Uterus (tissue), 2 donors: Measurements from ENCODE around the gene PHACTR2.

Experiments used
- CTCF ChIP-seq, 4 experiments: fragments of 200-600 bp in 2 of 4; fragments of 450-650 bp in 2 of 4; sonication (generic) in 2 of 4; IDR thresholded peaks; one replicate each; pipeline ENCODE4 v1.5.1; 2016 to 2019; ENCODE audit warnings: antibody characterized with exemption in 4 of 4, mild to moderate bottlenecking in 2 of 4, moderate library complexity in 1 of 4
- POLR2A ChIP-seq, 2 donors: fragments of 450-650 bp; IDR thresholded peaks; one replicate each; pipeline ENCODE4 v1.6.1; 2016; ENCODE audit warnings: antibody characterized with exemption in 2 of 2, mild to moderate bottlenecking in 1 of 2, moderate library complexity in 1 of 2

GRCh38 chr6:143742955-143743255 lies 65.1 kb downstream of the PHACTR2 start:
- no peak for TF ChIP-seq CTCF (IDR thresholded peaks at IDR 0.05)
- TF ChIP-seq POLR2A (IDR thresholded peaks at IDR 0.05), result no peak
